HepG2 (cell line): ENCODE results near the gene DTNB. TPM values are rescaled to one million over a fixed set of nuclear protein-coding genes. Genes with fewer than 3 reads are reported as not detected.
A peak's percentile ranks its signal among the peaks of the same experiment; 100 is the strongest.

Source experiments
- DNMT1 ChIP-seq: sonication (generic); formaldehyde crosslinking; IDR thresholded peaks from 2 replicates; pipeline ENCODE4 v1.5.1; 2020; ENCODE audit warnings: mild to moderate bottlenecking, missing genetic modification reagents
- IRF1 ChIP-seq: sonication (generic); formaldehyde crosslinking; IDR thresholded peaks from 2 replicates; pipeline ENCODE4 v1.4.0; 2020; ENCODE audit warnings: low read depth, mild to moderate bottlenecking, missing genetic modification reagents
- POLR2A ChIP-seq, 2 experiments: IDR thresholded peaks; 2 replicates each; pipeline ENCODE4 v1.6.1; 2011; ENCODE audit warnings: low read depth in 2 of 2, low read length in 2 of 2, mild to moderate bottlenecking in 1 of 2, moderate library complexity in 1 of 2; ENCODE audit not compliant: insufficient read depth in 1 of 2
- SOX6 ChIP-seq, 2 experiments: fragments of 450-650 bp in 1 of 2; sonication (generic) in 1 of 2; formaldehyde crosslinking in 1 of 2; IDR thresholded peaks; 2 replicates each; pipeline versions ENCODE4 v1.4.0 to v1.6.1; 2017 to 2020; ENCODE audit warnings: antibody characterized with exemption in 1 of 2, mild to moderate bottlenecking in 1 of 2, missing genetic modification reagents in 1 of 2
- ZNF138 ChIP-seq: sonication (generic); formaldehyde crosslinking; IDR thresholded peaks from 2 replicates; pipeline ENCODE4 v1.5.0; 2020; ENCODE audit warnings: mild to moderate bottlenecking, low read depth, missing genetic modification reagents
- polyA plus RNA-seq, 8 experiments: library from polyadenylated mRNA; depleted of rRNA in 3 of 8; stranded (reverse) in 7 of 8; unstranded in 1 of 8; fragments of >200 nt; fragmentation: Illumina TruSeq in 4 of 8; extraction: Trizol in 4 of 8; gene quantifications; 2 replicates each; pipeline versions ENCODE4 v1.2.1 to v1.2.3, GENCODE V29; 2011 to 2016; ENCODE audit warnings: low read depth in 4 of 8, missing spikeins in 1 of 8, mixed read lengths in 1 of 8; ENCODE audit not compliant: insufficient read depth in 1 of 8
- total RNA-seq, 5 experiments: library from RNA; depleted of rRNA; stranded (reverse); fragments of >200 nt; fragmentation: Illumina TruSeq; extraction: Trizol; gene quantifications; 2 replicates each; pipeline ENCODE4 v1.2.3, GENCODE V29; 2016; ENCODE audit warnings: low read depth in 1 of 5
- TF ChIP-seq, protein P1 (sequence below): sonication (generic); formaldehyde crosslinking; IDR thresholded peaks from 2 replicates; pipeline ENCODE4 v1.5.0; 2020; ENCODE audit warnings: mild to moderate bottlenecking, missing genetic modification reagents, borderline replicate concordance
- TF ChIP-seq, protein P2 (sequence below), 2 experiments: sonication (generic) in 1 of 2; formaldehyde crosslinking in 1 of 2; IDR thresholded peaks; 2 replicates each; pipeline versions ENCODE4 v1.6.1 to v1.9.0; 2014 to 2022; ENCODE audit warnings: antibody characterized with exemption in 1 of 2, borderline replicate concordance in 1 of 2, inconsistent platforms in 1 of 2, low read depth in 1 of 2, missing genetic modification reagents in 1 of 2

The DTNB gene
- total and polyA plus RNA-seq, 2 of the 13 experiments (the other 11 are each of a cell fraction or from before 2014, with no cell fraction given) = 14.4 to 23.9 TPM

DNA sequence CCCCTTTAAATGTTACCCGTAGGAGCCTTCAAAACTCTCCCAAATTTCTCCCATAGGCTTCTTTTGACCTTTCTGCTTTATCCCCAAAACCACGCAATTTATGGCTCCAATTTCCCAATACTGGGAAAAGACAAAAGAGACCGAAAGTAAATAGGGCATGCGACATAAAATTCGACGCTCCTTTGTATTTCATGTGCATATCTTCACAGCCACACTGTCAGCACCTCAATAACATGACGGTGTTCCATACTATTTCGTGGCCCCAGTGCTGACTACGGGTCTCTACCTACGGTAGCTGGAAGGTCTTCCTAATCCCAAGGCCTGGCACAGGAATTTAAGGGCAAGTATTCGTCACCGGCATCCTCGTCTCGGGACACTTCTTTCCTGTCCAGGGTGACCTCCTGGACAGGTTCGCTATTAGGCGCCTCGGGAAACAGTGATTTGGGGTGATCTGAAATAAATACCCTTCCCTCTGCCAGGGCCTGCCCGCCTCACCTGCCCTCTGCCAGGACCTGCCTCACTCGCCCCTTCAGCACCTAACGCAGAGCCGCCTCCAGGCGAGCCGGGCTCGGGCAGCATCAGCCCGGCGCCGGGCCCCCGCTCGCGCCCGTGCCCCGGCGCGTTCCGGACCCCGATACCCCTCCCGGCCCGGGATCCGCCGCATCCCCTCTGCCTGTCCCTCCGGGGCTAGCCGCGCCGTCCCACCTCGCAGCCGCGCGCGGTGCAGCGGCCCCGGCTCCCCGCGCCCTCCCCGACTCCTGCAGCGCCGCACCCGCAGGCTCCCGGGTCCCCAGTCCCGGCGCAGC is 680 bp downstream of the DTNB start (continued):
- TF ChIP-seq IRF1 (CRISPR knock-in tag) (0 out of 2 replicates have a peak, but pooled peaks have one; percentile 21), POLR2A (IDR thresholded peaks at IDR 0.05; ENCODE audit: insufficient read depth in 1 of 2, low read depth in 2 of 2, low read length in 2 of 2) (peak in 1 of 2 experiments; percentile 45; a peak in 2 of 4 replicates), DNMT1 (CRISPR knock-in tag) (peak; percentile 53; the same call in 1 of the 2 replicates), ZNF138 (0 out of 2 replicates have a peak, but pooled peaks have one; percentile 5), SOX6 (IDR thresholded peaks at IDR 0.05) (no peak), SOX6 (CRISPR knock-in tag; IDR thresholded peaks at IDR 0.05) (0 out of 2 replicates have a peak, but pooled peaks have one; percentile 6)
- TF ChIP-seq, protein P1, sequence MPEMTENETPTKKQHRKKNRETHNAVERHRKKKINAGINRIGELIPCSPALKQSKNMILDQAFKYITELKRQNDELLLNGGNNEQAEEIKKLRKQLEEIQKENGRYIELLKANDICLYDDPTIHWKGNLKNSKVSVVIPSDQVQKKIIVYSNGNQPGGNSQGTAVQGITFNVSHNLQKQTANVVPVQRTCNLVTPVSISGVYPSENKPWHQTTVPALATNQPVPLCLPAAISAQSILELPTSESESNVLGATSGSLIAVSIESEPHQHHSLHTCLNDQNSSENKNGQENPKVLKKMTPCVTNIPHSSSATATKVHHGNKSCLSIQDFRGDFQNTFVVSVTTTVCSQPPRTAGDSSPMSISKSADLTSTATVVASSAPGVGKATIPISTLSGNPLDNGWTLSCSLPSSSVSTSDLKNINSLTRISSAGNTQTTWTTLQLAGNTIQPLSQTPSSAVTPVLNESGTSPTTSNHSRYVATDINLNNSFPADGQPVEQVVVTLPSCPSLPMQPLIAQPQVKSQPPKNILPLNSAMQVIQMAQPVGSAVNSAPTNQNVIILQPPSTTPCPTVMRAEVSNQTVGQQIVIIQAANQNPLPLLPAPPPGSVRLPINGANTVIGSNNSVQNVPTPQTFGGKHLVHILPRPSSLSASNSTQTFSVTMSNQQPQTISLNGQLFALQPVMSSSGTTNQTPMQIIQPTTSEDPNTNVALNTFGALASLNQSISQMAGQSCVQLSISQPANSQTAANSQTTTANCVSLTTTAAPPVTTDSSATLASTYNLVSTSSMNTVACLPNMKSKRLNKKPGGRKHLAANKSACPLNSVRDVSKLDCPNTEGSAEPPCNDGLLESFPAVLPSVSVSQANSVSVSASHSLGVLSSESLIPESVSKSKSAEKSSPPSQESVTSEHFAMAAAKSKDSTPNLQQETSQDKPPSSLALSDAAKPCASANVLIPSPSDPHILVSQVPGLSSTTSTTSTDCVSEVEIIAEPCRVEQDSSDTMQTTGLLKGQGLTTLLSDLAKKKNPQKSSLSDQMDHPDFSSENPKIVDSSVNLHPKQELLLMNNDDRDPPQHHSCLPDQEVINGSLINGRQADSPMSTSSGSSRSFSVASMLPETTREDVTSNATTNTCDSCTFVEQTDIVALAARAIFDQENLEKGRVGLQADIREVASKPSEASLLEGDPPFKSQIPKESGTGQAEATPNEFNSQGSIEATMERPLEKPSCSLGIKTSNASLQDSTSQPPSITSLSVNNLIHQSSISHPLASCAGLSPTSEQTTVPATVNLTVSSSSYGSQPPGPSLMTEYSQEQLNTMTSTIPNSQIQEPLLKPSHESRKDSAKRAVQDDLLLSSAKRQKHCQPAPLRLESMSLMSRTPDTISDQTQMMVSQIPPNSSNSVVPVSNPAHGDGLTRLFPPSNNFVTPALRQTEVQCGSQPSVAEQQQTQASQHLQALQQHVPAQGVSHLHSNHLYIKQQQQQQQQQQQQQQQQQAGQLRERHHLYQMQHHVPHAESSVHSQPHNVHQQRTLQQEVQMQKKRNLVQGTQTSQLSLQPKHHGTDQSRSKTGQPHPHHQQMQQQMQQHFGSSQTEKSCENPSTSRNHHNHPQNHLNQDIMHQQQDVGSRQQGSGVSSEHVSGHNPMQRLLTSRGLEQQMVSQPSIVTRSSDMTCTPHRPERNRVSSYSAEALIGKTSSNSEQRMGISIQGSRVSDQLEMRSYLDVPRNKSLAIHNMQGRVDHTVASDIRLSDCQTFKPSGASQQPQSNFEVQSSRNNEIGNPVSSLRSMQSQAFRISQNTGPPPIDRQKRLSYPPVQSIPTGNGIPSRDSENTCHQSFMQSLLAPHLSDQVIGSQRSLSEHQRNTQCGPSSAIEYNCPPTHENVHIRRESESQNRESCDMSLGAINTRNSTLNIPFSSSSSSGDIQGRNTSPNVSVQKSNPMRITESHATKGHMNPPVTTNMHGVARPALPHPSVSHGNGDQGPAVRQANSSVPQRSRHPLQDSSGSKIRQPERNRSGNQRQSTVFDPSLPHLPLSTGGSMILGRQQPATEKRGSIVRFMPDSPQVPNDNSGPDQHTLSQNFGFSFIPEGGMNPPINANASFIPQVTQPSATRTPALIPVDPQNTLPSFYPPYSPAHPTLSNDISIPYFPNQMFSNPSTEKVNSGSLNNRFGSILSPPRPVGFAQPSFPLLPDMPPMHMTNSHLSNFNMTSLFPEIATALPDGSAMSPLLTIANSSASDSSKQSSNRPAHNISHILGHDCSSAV (CRISPR knock-in tag) = no peak
- TF ChIP-seq, protein P2, sequence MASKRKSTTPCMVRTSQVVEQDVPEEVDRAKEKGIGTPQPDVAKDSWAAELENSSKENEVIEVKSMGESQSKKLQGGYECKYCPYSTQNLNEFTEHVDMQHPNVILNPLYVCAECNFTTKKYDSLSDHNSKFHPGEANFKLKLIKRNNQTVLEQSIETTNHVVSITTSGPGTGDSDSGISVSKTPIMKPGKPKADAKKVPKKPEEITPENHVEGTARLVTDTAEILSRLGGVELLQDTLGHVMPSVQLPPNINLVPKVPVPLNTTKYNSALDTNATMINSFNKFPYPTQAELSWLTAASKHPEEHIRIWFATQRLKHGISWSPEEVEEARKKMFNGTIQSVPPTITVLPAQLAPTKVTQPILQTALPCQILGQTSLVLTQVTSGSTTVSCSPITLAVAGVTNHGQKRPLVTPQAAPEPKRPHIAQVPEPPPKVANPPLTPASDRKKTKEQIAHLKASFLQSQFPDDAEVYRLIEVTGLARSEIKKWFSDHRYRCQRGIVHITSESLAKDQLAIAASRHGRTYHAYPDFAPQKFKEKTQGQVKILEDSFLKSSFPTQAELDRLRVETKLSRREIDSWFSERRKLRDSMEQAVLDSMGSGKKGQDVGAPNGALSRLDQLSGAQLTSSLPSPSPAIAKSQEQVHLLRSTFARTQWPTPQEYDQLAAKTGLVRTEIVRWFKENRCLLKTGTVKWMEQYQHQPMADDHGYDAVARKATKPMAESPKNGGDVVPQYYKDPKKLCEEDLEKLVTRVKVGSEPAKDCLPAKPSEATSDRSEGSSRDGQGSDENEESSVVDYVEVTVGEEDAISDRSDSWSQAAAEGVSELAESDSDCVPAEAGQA (IDR thresholded peaks at IDR 0.05; ENCODE audit: low read depth) = no peak
- TF ChIP-seq, protein P2 (CRISPR knock-in tag; IDR thresholded peaks at IDR 0.05; ENCODE audit: borderline replicate concordance) = peak; percentile 19; the same call in 1 of the 2 replicates
